Measurements from ENCODE around the gene FSCB. TPM values are rescaled to one million over a fixed set of nuclear protein-coding genes. Genes with fewer than 3 reads are reported as not detected.

FSCB gene
- total and polyA plus RNA-seq, 9 of the 15 experiments (the other 6 are each of a cell fraction or from before 2014, with no cell fraction given) = not detected

DNA sequence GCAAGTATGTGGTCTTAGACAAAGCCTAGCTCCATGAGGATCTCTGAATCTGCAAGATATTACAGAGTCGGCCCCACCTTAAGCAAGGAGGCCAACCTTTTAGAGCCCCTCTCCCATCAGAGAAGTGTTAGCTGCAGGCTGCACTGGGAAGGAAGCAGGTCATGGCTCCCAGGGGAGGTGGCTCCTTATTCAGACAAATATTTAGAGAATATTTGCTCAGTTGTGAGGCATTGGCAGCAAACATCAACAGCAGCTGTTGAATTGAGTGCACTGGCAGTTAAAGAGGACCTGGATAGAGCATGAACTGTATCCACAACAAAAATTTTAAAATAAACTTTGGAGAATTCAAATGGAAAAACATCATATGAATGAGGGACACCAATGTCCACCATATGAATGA is 44.7 kb downstream of the FSCB start:
- Histone ChIP-seq H3K4me3 (no peak overlapping the region), H3K27ac (ENCODE audit: extremely low read depth, low read depth, low read length) (no peak overlapping the region), H3K4me2 (ENCODE audit: insufficient read depth, low read length) (no peak overlapping the region), H3K9me3 (replicated peaks; ENCODE audit: control insufficient read depth, insufficient read depth, low read depth, low read length) (no peaks in the 10 kb centered on the region), H3K9me1 (ENCODE audit: control insufficient read depth, insufficient read depth, low read length) (no peaks in the 10 kb centered on the region), H4K20me1 (replicated peaks; ENCODE audit: control insufficient read depth, insufficient read depth, low read length) (no peaks in the 10 kb centered on the region), H3K9ac (ENCODE audit: insufficient read depth in 1 of 2, low read depth in 2 of 2, low read length in 2 of 2) (no peak overlapping the region), H3K36me3 (ENCODE audit: control insufficient read depth, insufficient read depth, low read length) (no peaks in the 10 kb centered on the region), H3K27me3 (ENCODE audit: control insufficient read depth in 2 of 2, insufficient read depth in 2 of 2, low read length in 2 of 2) (no peaks in the 10 kb centered on the region), H3K4me1 (replicated peaks in 1 of 2; ENCODE audit: control insufficient read depth in 2 of 2, insufficient read depth in 2 of 2, low read length in 2 of 2) (no peaks in the 10 kb centered on the region), H2AFZ (ENCODE audit: low read depth, low read length) (no peak overlapping the region), H3K79me2 (ENCODE audit: control insufficient read depth, insufficient read depth, low read length) (no peaks in the 10 kb centered on the region)
- no peak for FAIRE-seq
- in situ Hi-C loops (cut with MboI) = no loop called here
- ChIA-PET POLR2A (no interaction called here), CTCF (ENCODE audit: low intra/inter-chr PET ratio) (no interaction called here)
- BruUV-seq (replicated peaks) = no TSS peak
- intact Hi-C loops (cut with micrococcal nuclease) = no loop called here
- WGBS (ENCODE audit: insufficient coverage, low coverage, missing lambda C conversion rate) = no CpG with 5 or more reads among the region's 1 CpG
- ATAC-seq = no peak
- no peak for DNase-seq (ENCODE audit: extremely low read depth in 1 of 4, low spot score in 3 of 4)
- TF ChIP-seq, protein P1, sequence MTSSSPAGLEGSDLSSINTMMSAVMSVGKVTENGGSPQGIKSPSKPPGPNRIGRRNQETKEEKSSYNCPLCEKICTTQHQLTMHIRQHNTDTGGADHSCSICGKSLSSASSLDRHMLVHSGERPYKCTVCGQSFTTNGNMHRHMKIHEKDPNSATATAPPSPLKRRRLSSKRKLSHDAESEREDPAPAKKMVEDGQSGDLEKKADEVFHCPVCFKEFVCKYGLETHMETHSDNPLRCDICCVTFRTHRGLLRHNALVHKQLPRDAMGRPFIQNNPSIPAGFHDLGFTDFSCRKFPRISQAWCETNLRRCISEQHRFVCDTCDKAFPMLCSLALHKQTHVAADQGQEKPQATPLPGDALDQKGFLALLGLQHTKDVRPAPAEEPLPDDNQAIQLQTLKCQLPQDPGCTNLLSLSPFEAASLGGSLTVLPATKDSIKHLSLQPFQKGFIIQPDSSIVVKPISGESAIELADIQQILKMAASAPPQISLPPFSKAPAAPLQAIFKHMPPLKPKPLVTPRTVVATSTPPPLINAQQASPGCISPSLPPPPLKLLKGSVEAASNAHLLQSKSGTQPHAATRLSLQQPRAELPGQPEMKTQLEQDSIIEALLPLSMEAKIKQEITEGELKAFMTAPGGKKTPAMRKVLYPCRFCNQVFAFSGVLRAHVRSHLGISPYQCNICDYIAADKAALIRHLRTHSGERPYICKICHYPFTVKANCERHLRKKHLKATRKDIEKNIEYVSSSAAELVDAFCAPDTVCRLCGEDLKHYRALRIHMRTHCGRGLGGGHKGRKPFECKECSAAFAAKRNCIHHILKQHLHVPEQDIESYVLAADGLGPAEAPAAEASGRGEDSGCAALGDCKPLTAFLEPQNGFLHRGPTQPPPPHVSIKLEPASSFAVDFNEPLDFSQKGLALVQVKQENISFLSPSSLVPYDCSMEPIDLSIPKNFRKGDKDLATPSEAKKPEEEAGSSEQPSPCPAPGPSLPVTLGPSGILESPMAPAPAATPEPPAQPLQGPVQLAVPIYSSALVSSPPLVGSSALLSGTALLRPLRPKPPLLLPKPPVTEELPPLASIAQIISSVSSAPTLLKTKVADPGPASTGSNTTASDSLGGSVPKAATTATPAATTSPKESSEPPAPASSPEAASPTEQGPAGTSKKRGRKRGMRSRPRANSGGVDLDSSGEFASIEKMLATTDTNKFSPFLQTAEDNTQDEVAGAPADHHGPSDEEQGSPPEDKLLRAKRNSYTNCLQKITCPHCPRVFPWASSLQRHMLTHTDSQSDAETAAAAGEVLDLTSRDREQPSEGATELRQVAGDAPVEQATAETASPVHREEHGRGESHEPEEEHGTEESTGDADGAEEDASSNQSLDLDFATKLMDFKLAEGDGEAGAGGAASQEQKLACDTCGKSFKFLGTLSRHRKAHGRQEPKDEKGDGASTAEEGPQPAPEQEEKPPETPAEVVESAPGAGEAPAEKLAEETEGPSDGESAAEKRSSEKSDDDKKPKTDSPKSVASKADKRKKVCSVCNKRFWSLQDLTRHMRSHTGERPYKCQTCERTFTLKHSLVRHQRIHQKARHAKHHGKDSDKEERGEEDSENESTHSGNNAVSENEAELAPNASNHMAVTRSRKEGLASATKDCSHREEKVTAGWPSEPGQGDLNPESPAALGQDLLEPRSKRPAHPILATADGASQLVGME (CRISPR knock-in tag; IDR thresholded peaks at IDR 0.05) = no peak
- TF ChIP-seq, protein P2, sequence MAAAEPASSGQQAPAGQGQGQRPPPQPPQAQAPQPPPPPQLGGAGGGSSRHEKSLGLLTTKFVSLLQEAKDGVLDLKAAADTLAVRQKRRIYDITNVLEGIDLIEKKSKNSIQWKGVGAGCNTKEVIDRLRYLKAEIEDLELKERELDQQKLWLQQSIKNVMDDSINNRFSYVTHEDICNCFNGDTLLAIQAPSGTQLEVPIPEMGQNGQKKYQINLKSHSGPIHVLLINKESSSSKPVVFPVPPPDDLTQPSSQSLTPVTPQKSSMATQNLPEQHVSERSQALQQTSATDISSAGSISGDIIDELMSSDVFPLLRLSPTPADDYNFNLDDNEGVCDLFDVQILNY (CRISPR knock-in tag; IDR thresholded peaks at IDR 0.05) = no peak
- TF ChIP-seq YY1 (IDR thresholded peaks at IDR 0.05; ENCODE audit: borderline replicate concordance in 1 of 3, control insufficient read depth in 1 of 3, extremely low read depth in 1 of 3, insufficient read depth in 3 of 3, insufficient read length in 1 of 3, insufficient replicate concordance in 2 of 3, low read depth in 1 of 3, low read length in 2 of 3) = no peak
- TF ChIP-seq, protein P3, sequence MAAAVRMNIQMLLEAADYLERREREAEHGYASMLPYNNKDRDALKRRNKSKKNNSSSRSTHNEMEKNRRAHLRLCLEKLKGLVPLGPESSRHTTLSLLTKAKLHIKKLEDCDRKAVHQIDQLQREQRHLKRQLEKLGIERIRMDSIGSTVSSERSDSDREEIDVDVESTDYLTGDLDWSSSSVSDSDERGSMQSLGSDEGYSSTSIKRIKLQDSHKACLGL (CRISPR knock-in tag; IDR thresholded peaks at IDR 0.05; ENCODE audit: borderline replicate concordance, poor library complexity, severe bottlenecking) = no peak
- TF ChIP-seq ARID2 (IDR thresholded peaks at IDR 0.05) = no peak
- no peak for TF ChIP-seq KLF16 (IDR thresholded peaks at IDR 0.05)
- no peak for TF ChIP-seq FUS (optimal IDR thresholded peaks at IDR 0.05; ENCODE audit: low read depth, low read length)
- TF ChIP-seq, protein P4, sequence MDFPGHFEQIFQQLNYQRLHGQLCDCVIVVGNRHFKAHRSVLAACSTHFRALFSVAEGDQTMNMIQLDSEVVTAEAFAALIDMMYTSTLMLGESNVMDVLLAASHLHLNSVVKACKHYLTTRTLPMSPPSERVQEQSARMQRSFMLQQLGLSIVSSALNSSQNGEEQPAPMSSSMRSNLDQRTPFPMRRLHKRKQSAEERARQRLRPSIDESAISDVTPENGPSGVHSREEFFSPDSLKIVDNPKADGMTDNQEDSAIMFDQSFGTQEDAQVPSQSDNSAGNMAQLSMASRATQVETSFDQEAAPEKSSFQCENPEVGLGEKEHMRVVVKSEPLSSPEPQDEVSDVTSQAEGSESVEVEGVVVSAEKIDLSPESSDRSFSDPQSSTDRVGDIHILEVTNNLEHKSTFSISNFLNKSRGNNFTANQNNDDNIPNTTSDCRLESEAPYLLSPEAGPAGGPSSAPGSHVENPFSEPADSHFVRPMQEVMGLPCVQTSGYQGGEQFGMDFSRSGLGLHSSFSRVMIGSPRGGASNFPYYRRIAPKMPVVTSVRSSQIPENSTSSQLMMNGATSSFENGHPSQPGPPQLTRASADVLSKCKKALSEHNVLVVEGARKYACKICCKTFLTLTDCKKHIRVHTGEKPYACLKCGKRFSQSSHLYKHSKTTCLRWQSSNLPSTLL (IDR thresholded peaks at IDR 0.05) = no peak
- TF ChIP-seq ZNF212 (CRISPR knock-in tag; IDR thresholded peaks at IDR 0.05) = no peak
- TF ChIP-seq EP300 (IDR thresholded peaks at IDR 0.05; ENCODE audit: low read length) = no peak
- TF ChIP-seq CXXC5 (CRISPR knock-in tag; IDR thresholded peaks at IDR 0.05) = no peak
- no peak for TF ChIP-seq FOSL1 (tag; conservative IDR thresholded peaks at IDR 0.05)
- no peak for TF ChIP-seq SMARCA5 (IDR thresholded peaks at IDR 0.05)
- TF ChIP-seq THRAP3 (IDR thresholded peaks at IDR 0.05; ENCODE audit: borderline replicate concordance) = no peak
- no peak for TF ChIP-seq SRSF1 (IDR thresholded peaks at IDR 0.05; ENCODE audit: low read depth, low read length)
